Activated T-cell treated with anti-CD3 and anti-CD28 coated beads, Interleukin-2, amount 50 U/mL, for 4 hours (primary cell): ENCODE measurements around the gene DEF6. TPM values are rescaled to one million over a fixed set of nuclear protein-coding genes. Genes with fewer than 3 reads are reported as not detected.

Experiments
- ATAC-seq, 2 donors: fragments of 200-7000 bp; cut with Tn5 transposase; one replicate each; pipeline ENCODE4 v1.10.0; 2021
- DNase-seq: peaks from one replicate; pipeline ENCODE4 v3.0.0-alpha.2; 2020
- H3K27me3 Mint-ChIP-seq: one replicate; pipeline ENCODE4 v1.8.0; 2021; ENCODE audit warnings: low read depth, mixed read lengths
- H3K36me3 Mint-ChIP-seq: one replicate; pipeline ENCODE4 v1.8.0; 2022; ENCODE audit warnings: mixed read lengths; ENCODE audit not compliant: insufficient read depth
- H3K4me1 Mint-ChIP-seq: one replicate; pipeline ENCODE4 v1.8.0; 2021; ENCODE audit warnings: low read depth, mixed read lengths
- H3K4me3 Mint-ChIP-seq: one replicate; pipeline ENCODE4 v1.8.0; 2021; ENCODE audit warnings: mild to moderate bottlenecking, moderate library complexity, mixed read lengths
- H3K9me3 Mint-ChIP-seq: one replicate; pipeline ENCODE4 v1.8.0; 2021; ENCODE audit warnings: mixed read lengths
- total RNA-seq, 3 donors: library from RNA; stranded (reverse); gene quantifications; one replicate each; pipeline ENCODE4 v1.2.1, GENCODE V29; 2021

DEF6 gene
- total RNA-seq, 3 donors from 2014 or later: 63.0 to 72.7 (median 68.9) TPM

GRCh38 chr6:35267446-35267845 is 30.2 kb upstream of the DEF6 start:
- ATAC-seq (no peak), DNase-seq (no peak)
- Mint-ChIP-seq H3K36me3 (peaks cover 12% of the 10 kb centered on the region), H3K4me1 (peaks cover 30% of the 10 kb centered on the region), H3K9me3 (no peaks in the 10 kb centered on the region), H3K27me3 (no peaks in the 10 kb centered on the region), H3K4me3 (no peak overlapping the region)

- no peaks in the 10 kb centered on the region for H3K9me3 Mint-ChIP-seq
- ATAC-seq (no peak), DNase-seq (no peak)
- H3K27me3 Mint-ChIP-seq: no peaks in the 10 kb centered on the region
- H3K36me3 Mint-ChIP-seq: peaks cover 12% of the 10 kb centered on the region
- peaks cover 25% of the 10 kb centered on the region for H3K4me1 Mint-ChIP-seq
- H3K4me3 Mint-ChIP-seq: no peak overlapping the region
Measured at GRCh38 chr6:35267897-35268296, 29.7 kb upstream of the DEF6 start.

GRCh38 chr6:35272005-35272404 is 25.6 kb upstream of the DEF6 start:
- Mint-ChIP-seq H3K36me3 (peaks cover 8% of the 10 kb centered on the region), H3K27me3 (no peaks in the 10 kb centered on the region), H3K9me3 (no peaks in the 10 kb centered on the region), H3K4me3 (no peak overlapping the region), H3K4me1 (peaks cover 11% of the 10 kb centered on the region)
- DNase-seq (no peak), ATAC-seq (no peak)

- Mint-ChIP-seq H3K4me1 (peaks cover 8% of the 10 kb centered on the region), H3K4me3 (no peak overlapping the region), H3K9me3 (no peaks in the 10 kb centered on the region), H3K36me3 (peaks cover 8% of the 10 kb centered on the region), H3K27me3 (no peaks in the 10 kb centered on the region)
- DNase-seq (no peak), ATAC-seq (no peak)
Measured at GRCh38 chr6:35273822-35274559, 23.6 kb upstream of the DEF6 start.

GRCh38 chr6:35275744-35276260 is 21.8 kb upstream of the DEF6 start:
- Mint-ChIP-seq H3K9me3 (no peaks in the 10 kb centered on the region), H3K4me3 (no peak overlapping the region), H3K27me3 (no peaks in the 10 kb centered on the region), H3K36me3 (peaks cover 6% of the 10 kb centered on the region), H3K4me1 (peaks cover 7% of the 10 kb centered on the region)
- ATAC-seq (no peak), DNase-seq (no peak)

- no peak for ATAC-seq
- Mint-ChIP-seq H3K9me3 (no peaks in the 10 kb centered on the region), H3K4me1 (peaks cover 7% of the 10 kb centered on the region), H3K36me3 (peaks cover 16% of the 10 kb centered on the region), H3K27me3 (no peaks in the 10 kb centered on the region), H3K4me3 (no peak overlapping the region)
- no peak for DNase-seq
Measured at GRCh38 chr6:35278708-35279107, 18.9 kb upstream of the DEF6 start.

GRCh38 chr6:35280903-35281302 is 16.7 kb upstream of the DEF6 start:
- Mint-ChIP-seq H3K4me3 (no peak overlapping the region), H3K27me3 (no peaks in the 10 kb centered on the region), H3K36me3 (peaks cover 22% of the 10 kb centered on the region), H3K9me3 (no peaks in the 10 kb centered on the region), H3K4me1 (no peaks in the 10 kb centered on the region)
- no peak for DNase-seq
- ATAC-seq: no peak

- H3K27me3 Mint-ChIP-seq: no peaks in the 10 kb centered on the region
- H3K36me3 Mint-ChIP-seq: peaks cover 34% of the 10 kb centered on the region
- no peaks in the 10 kb centered on the region for H3K9me3 Mint-ChIP-seq
- no peaks in the 10 kb centered on the region for H3K4me1 Mint-ChIP-seq
- DNase-seq (no peak), ATAC-seq (no peak)
- no peak overlapping the region for H3K4me3 Mint-ChIP-seq
Measured at GRCh38 chr6:35282472-35282871, 15.1 kb upstream of the DEF6 start.

- no peak for ATAC-seq
- H3K4me3 Mint-ChIP-seq: no peak overlapping the region
- H3K9me3 Mint-ChIP-seq: no peaks in the 10 kb centered on the region
- no peaks in the 10 kb centered on the region for H3K4me1 Mint-ChIP-seq
- H3K27me3 Mint-ChIP-seq: no peaks in the 10 kb centered on the region
- H3K36me3 Mint-ChIP-seq: peaks cover 34% of the 10 kb centered on the region
- DNase-seq: no peak
Measured at GRCh38 chr6:35283361-35283760, 14.3 kb upstream of the DEF6 start.

- Mint-ChIP-seq H3K4me1 (no peaks in the 10 kb centered on the region), H3K9me3 (no peaks in the 10 kb centered on the region), H3K4me3 (no peak overlapping the region), H3K27me3 (no peaks in the 10 kb centered on the region), H3K36me3 (peaks cover 30% of the 10 kb centered on the region)
- ATAC-seq (no peak), DNase-seq (no peak)
Measured at GRCh38 chr6:35287671-35288396, 9.8 kb upstream of the DEF6 start.

- no peaks in the 10 kb centered on the region for H3K4me1 Mint-ChIP-seq
- peaks cover 25% of the 10 kb centered on the region for H3K36me3 Mint-ChIP-seq
- no peak for DNase-seq
- H3K4me3 Mint-ChIP-seq: no peak overlapping the region
- no peak for ATAC-seq
- H3K27me3 Mint-ChIP-seq: no peaks in the 10 kb centered on the region
- no peaks in the 10 kb centered on the region for H3K9me3 Mint-ChIP-seq
Measured at GRCh38 chr6:35288834-35289233, 8.8 kb upstream of the DEF6 start.

- Mint-ChIP-seq H3K36me3 (peaks cover 17% of the 10 kb centered on the region), H3K27me3 (no peaks in the 10 kb centered on the region), H3K4me1 (peaks cover 4% of the 10 kb centered on the region), H3K4me3 (no peak overlapping the region), H3K9me3 (no peaks in the 10 kb centered on the region)
- DNase-seq (no peak), ATAC-seq (no peak)
Measured at GRCh38 chr6:35291491-35291890, 6.1 kb upstream of the DEF6 start.

- Mint-ChIP-seq H3K27me3 (no peaks in the 10 kb centered on the region), H3K4me1 (peaks cover 9% of the 10 kb centered on the region), H3K36me3 (peaks cover 10% of the 10 kb centered on the region), H3K9me3 (no peaks in the 10 kb centered on the region), H3K4me3 (no peak overlapping the region)
- DNase-seq: no peak
- ATAC-seq: no peak
Measured at GRCh38 chr6:35292494-35292893, 5.1 kb upstream of the DEF6 start.

- peaks cover 10% of the 10 kb centered on the region for H3K36me3 Mint-ChIP-seq
- no peaks in the 10 kb centered on the region for H3K27me3 Mint-ChIP-seq
- H3K4me1 Mint-ChIP-seq: peaks cover 10% of the 10 kb centered on the region
- H3K9me3 Mint-ChIP-seq: no peaks in the 10 kb centered on the region
- no peak for DNase-seq
- no peak overlapping the region for H3K4me3 Mint-ChIP-seq
- ATAC-seq: no peak
Measured at GRCh38 chr6:35293681-35294080, 3.9 kb upstream of the DEF6 start.
